CD4-positive, alpha-beta T cell treated with Interleukin-4 for 4 hours (primary cell): ENCODE results near the gene TRAM2.

Experiments
- DNase-seq: peaks from one replicate; pipeline ENCODE4 v3.0.0-alpha.2; 2020

Gene TRAM2

GRCh38 chr6:52564856-52565255 lies 12.0 kb downstream of the TRAM2 start:
- DNase-seq: no peak

GRCh38 chr6:52562911-52563310 lies 13.9 kb downstream of the TRAM2 start:
- DNase-seq: no peak

GRCh38 chr6:52560462-52560861 lies 16.4 kb downstream of the TRAM2 start:
- DNase-seq: no peak

- no peak for DNase-seq
Measured at GRCh38 chr6:52558266-52559000, 18.4 kb downstream of the TRAM2 start.

GRCh38 chr6:52557389-52558265 lies 19.2 kb downstream of the TRAM2 start:
- DNase-seq: no peak

- no peak for DNase-seq
Measured at GRCh38 chr6:52555518-52556233, 21.2 kb downstream of the TRAM2 start.

- no peak for DNase-seq
Measured at GRCh38 chr6:52554684-52555280, 22.1 kb downstream of the TRAM2 start.

- no peak for DNase-seq
Measured at GRCh38 chr6:52553719-52554118, 23.1 kb downstream of the TRAM2 start.

- no peak for DNase-seq
Measured at GRCh38 chr6:52553158-52553557, 23.7 kb downstream of the TRAM2 start.

- no peak for DNase-seq
Measured at GRCh38 chr6:52552278-52552643, 24.6 kb downstream of the TRAM2 start.

GRCh38 chr6:52551483-52552277 lies 25.2 kb downstream of the TRAM2 start:
- DNase-seq: no peak

- DNase-seq: no peak
Measured at GRCh38 chr6:52550870-52551269, 26.0 kb downstream of the TRAM2 start.

GRCh38 chr6:52550014-52550575 lies 26.8 kb downstream of the TRAM2 start:
- DNase-seq: no peak

GRCh38 chr6:52549428-52549827 lies 27.4 kb downstream of the TRAM2 start:
- DNase-seq: no peak

GRCh38 chr6:52548999-52549398 lies 27.9 kb downstream of the TRAM2 start:
- DNase-seq: no peak

GRCh38 chr6:52548353-52548713 lies 28.5 kb downstream of the TRAM2 start:
- DNase-seq: no peak

- no peak for DNase-seq
Measured at GRCh38 chr6:52547647-52548352, 29.1 kb downstream of the TRAM2 start.

- DNase-seq: no peak
Measured at GRCh38 chr6:52546678-52547077, 30.2 kb downstream of the TRAM2 start.

GRCh38 chr6:52546192-52546591 lies 30.7 kb downstream of the TRAM2 start:
- no peak for DNase-seq

- DNase-seq: no peak
Measured at GRCh38 chr6:52545406-52546119, 31.3 kb downstream of the TRAM2 start.
